BLaER1 (cell line): ENCODE data around the gene KRTAP10-4.
"Not testable (repeated sequence)": the region's sequence is repeated elsewhere in the genome, so short reads cannot be mapped to it uniquely, and the experiment has no call there.

Experiments
- H3K27ac ChIP-seq: shearing (Covaris generic); formaldehyde crosslinking; 2 replicates; pipeline ENCODE4 v1.8.1; 2022
- H3K27me3 ChIP-seq: shearing (Covaris generic); formaldehyde crosslinking; 2 replicates; pipeline ENCODE4 v1.8.1; 2022
- H3K36me3 ChIP-seq: shearing (Covaris generic); formaldehyde crosslinking; 2 replicates; pipeline ENCODE4 v1.8.1; 2022
- H3K4me1 ChIP-seq: shearing (Covaris generic); formaldehyde crosslinking; 2 replicates; pipeline ENCODE4 v1.8.1; 2022
- H3K4me2 ChIP-seq: shearing (Covaris generic); formaldehyde crosslinking; 2 replicates; pipeline ENCODE4 v1.8.1; 2022
- H3K4me3 ChIP-seq: shearing (Covaris generic); formaldehyde crosslinking; 2 replicates; pipeline ENCODE4 v1.8.1; 2022
- H3K9ac ChIP-seq: shearing (Covaris generic); formaldehyde crosslinking; 2 replicates; pipeline ENCODE4 v1.8.1; 2022
- H3K9me3 ChIP-seq: shearing (Covaris generic); formaldehyde crosslinking; 2 replicates; pipeline ENCODE4 v1.8.1; 2022
- H4K20me1 ChIP-seq: shearing (Covaris generic); formaldehyde crosslinking; 2 replicates; pipeline ENCODE4 v1.8.1; 2022
- Cebpa-rat ChIP-seq: shearing (Covaris generic); IDR thresholded peaks from 2 replicates; pipeline ENCODE4 v1.8.1; 2022

Gene KRTAP10-4

DNA sequence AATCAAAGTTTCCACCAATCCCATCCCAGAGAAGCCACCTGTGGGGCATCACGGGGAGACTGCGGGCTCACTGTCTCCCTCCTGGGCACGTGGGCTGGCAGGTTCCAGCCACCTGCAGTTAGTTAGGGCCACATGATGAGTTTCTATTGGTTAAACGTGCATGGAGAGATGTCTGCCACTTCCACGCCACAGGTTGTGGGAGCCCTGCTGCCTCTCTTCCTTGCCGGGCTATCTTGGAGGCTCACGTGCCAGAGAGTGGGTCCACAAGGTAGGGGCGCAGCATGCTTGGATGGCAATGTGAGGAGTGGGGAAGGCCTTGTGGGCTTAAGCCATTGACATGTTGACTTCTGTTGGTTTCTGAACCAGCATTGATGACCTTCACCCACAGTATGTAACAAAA lies 30.4 kb downstream of the KRTAP10-4 start:
- Histone ChIP-seq H3K9me3 (peaks cover 12% of the 10 kb centered on the region), H3K27me3 (no peaks in the 10 kb centered on the region), H3K27ac (no peak overlapping the region), H3K4me1 (no peaks in the 10 kb centered on the region), H3K36me3 (no peaks in the 10 kb centered on the region), H3K9ac (no peak overlapping the region), H3K4me3 (no peak overlapping the region), H4K20me1 (no peaks in the 10 kb centered on the region), H3K4me2 (no peak overlapping the region)
- no peak for TF ChIP-seq Cebpa-rat

GRCh38 chr21:44606495-44606894 lies 33.0 kb downstream of the KRTAP10-4 start:
- no peak overlapping the region for H3K4me2 ChIP-seq
- no peak overlapping the region for H3K4me3 ChIP-seq
- TF ChIP-seq Cebpa-rat, result no peak
- H4K20me1 ChIP-seq, result no peaks in the 10 kb centered on the region
- no peak overlapping the region for H3K9ac ChIP-seq
- H3K36me3 ChIP-seq, result no peaks in the 10 kb centered on the region
- H3K9me3 ChIP-seq, result peaks cover 38% of the 10 kb centered on the region
- no peak overlapping the region for H3K27ac ChIP-seq
- no peaks in the 10 kb centered on the region for H3K4me1 ChIP-seq
- H3K27me3 ChIP-seq, result no peaks in the 10 kb centered on the region

- Histone ChIP-seq H3K9me3 (peaks cover 42% of the 10 kb centered on the region), H3K9ac (no peak overlapping the region), H3K4me1 (peaks cover under 1% of the 10 kb centered on the region; the same call in 1 of the 2 replicates), H4K20me1 (no peaks in the 10 kb centered on the region), H3K27me3 (no peaks in the 10 kb centered on the region), H3K4me3 (no peak overlapping the region), H3K36me3 (no peaks in the 10 kb centered on the region), H3K4me2 (no peak overlapping the region), H3K27ac (no peak overlapping the region)
- no peak for TF ChIP-seq Cebpa-rat
Measured at GRCh38 chr21:44609193-44609592, 35.7 kb downstream of the KRTAP10-4 start.

DNA sequence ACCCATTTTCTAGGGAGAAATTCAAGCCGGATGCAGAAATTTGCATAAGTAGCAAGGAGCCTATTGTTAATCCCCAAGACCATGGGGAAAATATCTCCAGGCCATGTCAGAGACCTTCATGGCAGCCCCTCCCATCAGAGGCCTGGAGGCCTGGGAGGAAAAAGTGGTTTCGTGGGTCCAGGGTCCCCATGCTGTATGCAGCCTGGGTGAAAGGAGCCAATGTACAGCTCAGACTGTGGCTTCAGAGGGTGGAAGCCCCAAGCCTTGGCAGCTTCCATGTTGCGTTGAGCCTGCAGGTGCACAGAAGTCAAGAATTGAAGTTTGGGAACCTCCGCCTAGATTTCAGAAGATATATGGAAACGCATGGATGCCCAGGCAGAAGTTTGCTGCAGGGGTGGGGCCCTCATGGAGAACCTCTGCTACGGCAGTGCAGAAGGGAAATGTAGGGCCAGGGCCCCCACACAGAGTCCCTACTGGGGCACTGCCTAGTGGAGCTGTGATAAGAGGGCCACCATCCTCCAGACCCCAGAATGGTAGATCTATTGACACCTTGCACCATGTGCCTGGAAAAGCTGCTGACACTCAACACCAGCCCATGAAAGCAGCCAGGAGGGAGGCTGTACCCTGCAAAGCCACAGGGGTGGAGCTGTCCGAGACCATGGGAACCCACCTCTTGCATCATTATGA lies 36.8 kb downstream of the KRTAP10-4 start:
- H3K27me3 ChIP-seq, H3K4me3 ChIP-seq, H4K20me1 ChIP-seq, H3K36me3 ChIP-seq, H3K27ac ChIP-seq, H3K9ac ChIP-seq, H3K4me2 ChIP-seq: not testable (repeated sequence)
- Histone ChIP-seq H3K4me1 (peaks cover 11% of the 10 kb centered on the region), H3K9me3 (peaks cover 36% of the 10 kb centered on the region)

DNA sequence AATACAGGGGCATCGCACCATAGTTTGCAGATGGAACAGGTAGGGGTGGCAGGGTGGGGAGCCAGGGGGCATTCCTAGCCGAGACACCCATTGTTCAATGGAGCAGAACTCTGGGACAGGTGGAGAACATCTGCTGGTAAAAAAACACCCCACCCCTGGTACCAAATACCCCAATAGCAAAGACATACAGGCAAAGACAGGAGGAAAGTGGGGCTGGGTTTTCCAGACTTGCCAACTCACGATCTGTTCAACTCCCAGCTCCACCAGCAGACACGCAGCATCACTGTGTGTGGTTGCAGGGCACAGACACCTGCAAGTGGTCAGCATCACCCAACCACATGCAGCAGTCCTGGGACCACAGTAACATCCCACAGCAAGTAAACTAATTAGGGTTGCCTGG lies 38.0 kb downstream of the KRTAP10-4 start:
- Histone ChIP-seq H3K27ac (no peak overlapping the region), H3K9me3 (peaks cover 36% of the 10 kb centered on the region), H3K4me2 (no peak overlapping the region), H3K9ac (no peak overlapping the region), H3K36me3 (no peaks in the 10 kb centered on the region), H3K4me3 (no peak overlapping the region), H4K20me1 (no peaks in the 10 kb centered on the region), H3K27me3 (no peaks in the 10 kb centered on the region), H3K4me1 (peaks cover 24% of the 10 kb centered on the region)
- no peak for TF ChIP-seq Cebpa-rat

DNA sequence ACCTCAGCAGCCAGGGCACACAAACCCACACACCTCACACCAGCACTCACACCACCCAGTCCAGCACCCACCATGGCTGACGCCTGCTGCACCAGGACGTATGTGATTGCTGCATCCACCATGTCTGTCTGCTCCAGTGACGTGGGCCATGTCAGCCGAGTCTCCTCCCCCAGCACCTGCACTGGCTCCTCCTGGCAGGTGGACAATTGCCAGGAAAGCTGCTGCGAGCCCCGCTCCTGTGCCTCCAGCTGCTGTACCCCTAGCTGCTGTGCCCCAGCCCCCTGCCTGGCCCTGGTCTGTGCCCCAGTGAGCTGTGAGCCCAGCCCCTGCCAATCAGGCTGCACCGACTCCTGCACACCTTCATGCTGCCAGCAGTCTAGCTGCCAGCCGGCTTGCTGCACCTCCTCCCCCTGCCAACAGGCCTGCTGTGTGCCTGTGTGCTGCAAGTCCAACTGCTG lies 38.5 kb downstream of the KRTAP10-4 start, which contains the start of gene KRTAP10-8:
KRTAP10-8 (plus strand) TSS at position 51 of the 458 bp plus-strand sequence; CDS start at position 73, 22 bp downstream.
- Histone ChIP-seq H3K4me3 (no peak within 1 kb of the TSS), H3K9me3 (peaks cover 36% of the 10 kb centered on the region), H3K36me3 (no peaks in the 10 kb centered on the region), H3K27me3 (no peaks in the 10 kb centered on the region), H3K4me2 (no peak within 1 kb of the TSS), H3K4me1 (peaks cover 27% of the 10 kb centered on the region), H4K20me1 (no peaks in the 10 kb centered on the region), H3K27ac (no peak within 1 kb of the TSS), H3K9ac (no peak within 1 kb of the TSS)
- TF ChIP-seq Cebpa-rat, result no peak

DNA sequence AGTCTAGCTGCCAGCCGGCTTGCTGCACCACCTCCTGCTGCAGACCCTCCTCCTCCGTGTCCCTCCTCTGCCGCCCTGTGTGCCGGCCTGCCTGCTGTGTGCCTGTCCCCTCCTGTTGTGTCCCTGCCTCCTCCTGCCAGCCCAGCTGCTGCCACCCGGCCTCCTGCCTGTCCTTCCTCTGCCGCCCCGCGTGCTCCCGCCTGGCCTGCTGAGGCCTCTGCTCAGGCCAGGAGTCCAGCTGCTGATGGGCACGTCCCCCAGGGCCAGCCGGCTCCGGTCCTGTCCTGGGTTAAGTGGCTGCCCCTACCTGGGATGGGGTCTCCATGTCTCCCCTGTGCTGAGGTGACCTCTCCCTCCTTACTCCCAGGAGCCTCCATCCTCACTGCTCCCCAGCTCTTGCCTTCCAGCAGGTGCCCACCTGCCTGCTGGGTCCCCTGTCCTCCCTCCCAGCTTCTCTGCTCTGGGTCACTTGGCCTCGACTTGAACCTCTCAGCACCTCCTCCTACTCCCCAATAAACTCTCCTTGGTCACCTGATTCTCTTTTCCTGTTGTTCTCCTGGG lies 39.2 kb downstream of the KRTAP10-4 start:
- peaks cover 27% of the 10 kb centered on the region for H3K4me1 ChIP-seq
- H4K20me1 ChIP-seq, result no peaks in the 10 kb centered on the region
- no peak overlapping the region for H3K27ac ChIP-seq
- no peak overlapping the region for H3K4me3 ChIP-seq
- H3K4me2 ChIP-seq, result no peak overlapping the region
- peaks cover 36% of the 10 kb centered on the region for H3K9me3 ChIP-seq
- H3K9ac ChIP-seq, result no peak overlapping the region
- H3K36me3 ChIP-seq, result no peaks in the 10 kb centered on the region
- no peaks in the 10 kb centered on the region for H3K27me3 ChIP-seq
- no peak for TF ChIP-seq Cebpa-rat

- H3K4me3 ChIP-seq, result no peak overlapping the region
- H3K4me2 ChIP-seq, result no peak overlapping the region
- peaks cover 36% of the 10 kb centered on the region for H3K9me3 ChIP-seq
- TF ChIP-seq Cebpa-rat, result no peak
- peaks cover 36% of the 10 kb centered on the region for H3K4me1 ChIP-seq
- H3K36me3 ChIP-seq, result no peaks in the 10 kb centered on the region
- H4K20me1 ChIP-seq, result no peaks in the 10 kb centered on the region
- no peak overlapping the region for H3K27ac ChIP-seq
- H3K27me3 ChIP-seq, result no peaks in the 10 kb centered on the region
- H3K9ac ChIP-seq, result no peak overlapping the region
Measured at GRCh38 chr21:44613386-44614155, 40.0 kb downstream of the KRTAP10-4 start.

- no peak for TF ChIP-seq Cebpa-rat
- no peaks in the 10 kb centered on the region for H3K27me3 ChIP-seq
- peak overlapping the region; percentile 71; the same call in 1 of the 2 replicates for H3K4me2 ChIP-seq
- no peak overlapping the region for H3K4me3 ChIP-seq
- peaks cover 42% of the 10 kb centered on the region for H3K4me1 ChIP-seq
- peaks cover 31% of the 10 kb centered on the region for H3K9me3 ChIP-seq
- H3K27ac ChIP-seq, result no peak overlapping the region
- no peaks in the 10 kb centered on the region for H4K20me1 ChIP-seq
- no peak overlapping the region for H3K9ac ChIP-seq
- no peaks in the 10 kb centered on the region for H3K36me3 ChIP-seq
Measured at GRCh38 chr21:44614161-44614631, 40.7 kb downstream of the KRTAP10-4 start.

DNA sequence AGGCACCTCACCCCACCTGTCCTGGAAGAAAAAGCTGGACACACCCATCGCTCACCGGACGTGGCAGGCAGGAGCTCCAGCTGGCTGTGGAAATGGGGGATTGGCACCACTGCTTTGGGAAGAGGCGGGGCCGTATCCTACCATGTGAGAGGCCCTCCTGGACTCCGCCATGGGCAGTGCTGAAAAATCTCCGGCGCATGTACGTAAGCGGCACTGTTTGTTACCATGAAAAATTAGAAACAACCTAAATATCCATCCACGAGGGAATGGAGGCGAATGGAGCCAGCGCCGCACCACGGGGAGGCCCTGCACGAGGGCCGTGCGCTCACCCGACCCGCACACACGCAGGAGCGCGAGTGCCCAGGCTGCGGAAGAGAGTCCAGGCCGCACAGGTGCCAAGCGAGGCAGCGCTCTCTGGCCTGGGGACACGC lies 41.4 kb downstream of the KRTAP10-4 start:
- Histone ChIP-seq H4K20me1 (no peaks in the 10 kb centered on the region), H3K27ac (no peak overlapping the region), H3K4me3 (no peak overlapping the region), H3K4me2 (peak overlapping the region; percentile 71), H3K9ac (no peak overlapping the region), H3K9me3 (peaks cover 28% of the 10 kb centered on the region), H3K4me1 (peaks cover 44% of the 10 kb centered on the region), H3K27me3 (no peaks in the 10 kb centered on the region), H3K36me3 (no peaks in the 10 kb centered on the region)
- TF ChIP-seq Cebpa-rat, result no peak
